Measurements from ENCODE around the gene GALNT12. TPM values are rescaled to one million over a fixed set of nuclear protein-coding genes. Genes with fewer than 3 reads are reported as not detected.

GALNT12 gene
- polyA plus RNA-seq, 1 donor (not counting 4 experiments of a cell fraction or from before 2014, with no cell fraction given) = 1.8 TPM

- peaks cover 16% of the 10 kb centered on the region in 2 experiments for H3K36me3 ChIP-seq (ENCODE audit: control insufficient read depth in 2 of 2, extremely low read depth in 1 of 2, insufficient read depth in 2 of 2, low read length in 2 of 2)
- dilution Hi-C loops (cut with MboI; ENCODE audit: extremely low pct_ligation_motif_present, low sequenced_read_pairs) = no loop called here
- no peak overlapping the region for H2AFZ ChIP-seq (ENCODE audit: control insufficient read depth, low read length)
Observed at GRCh38 chr9:98774746-98775145, 32.7 kb upstream of the GALNT12 start.

GRCh38 chr9:98775831-98776441 is 31.5 kb upstream of the GALNT12 start:
- no peak overlapping the region for H3K27ac ChIP-seq (ENCODE audit: control insufficient read depth, insufficient read depth, low read length)
- H3K4me1 ChIP-seq (ENCODE audit: control insufficient read depth, extremely low read depth, insufficient read depth, low read length) = no peaks in the 10 kb centered on the region
- no peak overlapping the region for H3K4me3 ChIP-seq (ENCODE audit: control insufficient read depth in 2 of 3, extremely low read depth in 1 of 3, insufficient read depth in 2 of 3, low read depth in 1 of 3, low read length in 3 of 3)
- no peaks in the 10 kb centered on the region for H4K20me1 ChIP-seq (ENCODE audit: control insufficient read depth, extremely low read depth, insufficient read depth, low read length)
- no peaks in the 10 kb centered on the region for H3K27me3 ChIP-seq (ENCODE audit: control insufficient read depth, extremely low read depth, insufficient read depth, low read length)
- dilution Hi-C loops (cut with MboI; ENCODE audit: extremely low pct_ligation_motif_present, low sequenced_read_pairs) = no loop called here
- no peaks in the 10 kb centered on the region for H3K79me2 ChIP-seq (ENCODE audit: control insufficient read depth, insufficient read depth, low read length)
- H2AFZ ChIP-seq (ENCODE audit: control insufficient read depth, low read length) = no peak overlapping the region
- H3K9me3 ChIP-seq (ENCODE audit: control insufficient read depth, low read depth, low read length) = no peaks in the 10 kb centered on the region
- peaks cover 15 to 16% of the 10 kb centered on the region in 2 experiments for H3K36me3 ChIP-seq (ENCODE audit: control insufficient read depth in 2 of 2, extremely low read depth in 1 of 2, insufficient read depth in 2 of 2, low read length in 2 of 2)
- no peak overlapping the region for H3K9ac ChIP-seq (ENCODE audit: control insufficient read depth, extremely low read depth, insufficient read depth, low read length)
- DNase-seq (ENCODE audit: low read depth, low spot score) (peak; percentile 54), FAIRE-seq (peak; percentile 84)
- no peak overlapping the region for H3K4me2 ChIP-seq (ENCODE audit: control insufficient read depth, extremely low read depth, insufficient read depth, low read depth, low read length)
- H3K9me1 ChIP-seq (ENCODE audit: control insufficient read depth, extremely low read depth, insufficient read depth, low read length) = no peaks in the 10 kb centered on the region
- TF ChIP-seq CTCF (optimal IDR thresholded peaks at IDR 0.05 in 1 of 3, IDR thresholded peaks at IDR 0.05 in 1 of 3, conservative IDR thresholded peaks at IDR 0.05 in 1 of 3; ENCODE audit: extremely low read depth in 1 of 3, insufficient read depth in 2 of 3, low read length in 3 of 3) (peak; percentile 59 to 67 (median 66)), EZH2 (IDR thresholded peaks at IDR 0.05; ENCODE audit: low read length) (no peak)

More at GRCh38 chr9:98774746-98775145, 32.7 kb upstream of the GALNT12 start:
- H4K20me1 ChIP-seq (ENCODE audit: control insufficient read depth, extremely low read depth, insufficient read depth, low read length) = no peaks in the 10 kb centered on the region
- FAIRE-seq (no peak), DNase-seq (ENCODE audit: low read depth, low spot score) (no peak)
- no peaks in the 10 kb centered on the region for H3K27me3 ChIP-seq (ENCODE audit: control insufficient read depth, extremely low read depth, insufficient read depth, low read length)
- H3K9ac ChIP-seq (ENCODE audit: control insufficient read depth, extremely low read depth, insufficient read depth, low read length) = no peak overlapping the region
- TF ChIP-seq EZH2 (IDR thresholded peaks at IDR 0.05; ENCODE audit: low read length) (no peak), CTCF (optimal IDR thresholded peaks at IDR 0.05 in 1 of 3, IDR thresholded peaks at IDR 0.05 in 1 of 3, conservative IDR thresholded peaks at IDR 0.05 in 1 of 3; ENCODE audit: extremely low read depth in 1 of 3, insufficient read depth in 2 of 3, low read length in 3 of 3) (peak; percentile 72 to 85 (median 74))
- H3K27ac ChIP-seq (ENCODE audit: control insufficient read depth, insufficient read depth, low read length) = no peak overlapping the region
- H3K9me1 ChIP-seq (ENCODE audit: control insufficient read depth, extremely low read depth, insufficient read depth, low read length) = no peaks in the 10 kb centered on the region
- no peak overlapping the region for H3K4me3 ChIP-seq (ENCODE audit: control insufficient read depth in 2 of 3, extremely low read depth in 1 of 3, insufficient read depth in 2 of 3, low read depth in 1 of 3, low read length in 3 of 3)
- no peaks in the 10 kb centered on the region for H3K4me1 ChIP-seq (ENCODE audit: control insufficient read depth, extremely low read depth, insufficient read depth, low read length)
- no peaks in the 10 kb centered on the region for H3K9me3 ChIP-seq (ENCODE audit: control insufficient read depth, low read depth, low read length)
- no peaks in the 10 kb centered on the region for H3K79me2 ChIP-seq (ENCODE audit: control insufficient read depth, insufficient read depth, low read length)
- H3K4me2 ChIP-seq (ENCODE audit: control insufficient read depth, extremely low read depth, insufficient read depth, low read depth, low read length) = no peak overlapping the region
